ENCODE results near the gene BCL7A. TPM values are rescaled to one million over a fixed set of nuclear protein-coding genes. Genes with fewer than 3 reads are reported as not detected.

The BCL7A gene
- total and polyA plus RNA-seq, 9 of the 15 experiments (the other 6 are each of a cell fraction or from before 2014, with no cell fraction given) = 0.25 to 21.9 (median 14.9) TPM

GRCh38 chr12:122006186-122006926 is 15.3 kb upstream of the BCL7A start:
- WGBS (ENCODE audit: insufficient coverage, low coverage, missing lambda C conversion rate) = 46% methylated on average over 24 of the region's 24 CpGs
- no peak for TF ChIP-seq XRCC4 (IDR thresholded peaks at IDR 0.05; ENCODE audit: extremely low read depth, insufficient read depth, insufficient read length)
- no peak for TF ChIP-seq PPARD (CRISPR knock-in tag; IDR thresholded peaks at IDR 0.05)
- TF ChIP-seq ZNF695 (CRISPR knock-in tag; IDR thresholded peaks at IDR 0.05) = no peak
- TF ChIP-seq NONO (IDR thresholded peaks at IDR 0.05; ENCODE audit: low read depth in 2 of 2, low read length in 1 of 2) = no peak
- TF ChIP-seq SMC3 (conservative IDR thresholded peaks at IDR 0.05; ENCODE audit: insufficient read depth, low read depth, low read length) = no peak
- TF ChIP-seq ZNF263 (CRISPR knock-in tag; IDR thresholded peaks at IDR 0.05; ENCODE audit: borderline replicate concordance) = no peak
- no peak for TF ChIP-seq HNRNPLL (IDR thresholded peaks at IDR 0.05; ENCODE audit: low read depth, low read length, poor library complexity, severe bottlenecking)
- H3K27ac ChIP-seq (ENCODE audit: extremely low read depth, low read depth, low read length) = no peak overlapping the region
- ATAC-seq = no peak
- in situ Hi-C loops (cut with MboI) (no loop called here), intact Hi-C loops (cut with micrococcal nuclease) (no loop called here)
- FAIRE-seq = no peak
- ChIA-PET POLR2A (interaction anchor here (0.6 to 1.6 kb wide), 4 partner anchors 10 to 15 kb away, joined by 3 to 7 read pairs (median 4); no protein-coding TSS in a partner anchor), CTCF (ENCODE audit: low intra/inter-chr PET ratio) (no interaction called here)
- no peaks in the 10 kb centered on the region for H3K9me1 ChIP-seq (ENCODE audit: control insufficient read depth, insufficient read depth, low read length)
- no peaks in the 10 kb centered on the region for H3K79me2 ChIP-seq (ENCODE audit: control insufficient read depth, insufficient read depth, low read length)
- H3K36me3 ChIP-seq (ENCODE audit: control insufficient read depth, insufficient read depth, low read length) = no peaks in the 10 kb centered on the region
- no peaks in the 10 kb centered on the region for H3K9me3 ChIP-seq (replicated peaks; ENCODE audit: control insufficient read depth, insufficient read depth, low read depth, low read length)
- H4K20me1 ChIP-seq (replicated peaks; ENCODE audit: control insufficient read depth, insufficient read depth, low read length) = no peaks in the 10 kb centered on the region
- no peak overlapping the region for H3K4me3 ChIP-seq
- DNase-seq (ENCODE audit: extremely low read depth in 1 of 4, low spot score in 3 of 4) = no peak
- no peak overlapping the region for H3K9ac ChIP-seq (ENCODE audit: insufficient read depth in 1 of 2, low read depth in 2 of 2, low read length in 2 of 2)
- H3K27me3 ChIP-seq (ENCODE audit: control insufficient read depth in 2 of 2, insufficient read depth in 2 of 2, low read length in 2 of 2) = peaks cover 5 to 15% of the 10 kb centered on the region in 2 experiments; a peak in 3 of 5 replicates
- H2AFZ ChIP-seq (ENCODE audit: low read depth, low read length) = no peak overlapping the region
- H3K4me1 ChIP-seq (replicated peaks in 1 of 2; ENCODE audit: control insufficient read depth in 2 of 2, insufficient read depth in 2 of 2, low read length in 2 of 2) = peaks cover 5 to 16% of the 10 kb centered on the region in 2 experiments; a peak in 4 of 5 replicates
- BruUV-seq (replicated peaks) = no TSS peak
- no peak overlapping the region for H3K4me2 ChIP-seq (ENCODE audit: insufficient read depth, low read length)
